ENCODE measurements around the gene HIVEP1.
A peak's percentile ranks its signal among the peaks of the same experiment; 100 is the strongest.

Gene HIVEP1

GRCh38 chr6:11996751-11997150, 15.4 kb upstream of the HIVEP1 start:
- DNase-seq = no peak

- DNase-seq = no peak
Observed at GRCh38 chr6:11999246-11999645, 12.9 kb upstream of the HIVEP1 start.

- no peak for DNase-seq
Observed at GRCh38 chr6:12000174-12000573, 11.9 kb upstream of the HIVEP1 start.

GRCh38 chr6:12001004-12001705, 11.0 kb upstream of the HIVEP1 start:
- DNase-seq = no peak

- no peak for DNase-seq
Observed at GRCh38 chr6:12001706-12002435, 10.2 kb upstream of the HIVEP1 start.

GRCh38 chr6:12007473-12007872, 4.6 kb upstream of the HIVEP1 start:
- DNase-seq = no peak

- DNase-seq = no peak
Observed at GRCh38 chr6:12007887-12008286, 4.2 kb upstream of the HIVEP1 start.

- DNase-seq = peak; percentile 45
Observed at GRCh38 chr6:12008366-12009179, 3.5 kb upstream of the HIVEP1 start.

GRCh38 chr6:12009180-12009685, 2.9 kb upstream of the HIVEP1 start:
- no peak for DNase-seq

- DNase-seq = no peak
Observed at GRCh38 chr6:12009876-12010634, 2.1 kb upstream of the HIVEP1 start.

GRCh38 chr6:12010635-12011275, 1.4 kb upstream of the HIVEP1 start:
- DNase-seq = peak; percentile 42

GRCh38 chr6:12011276-12012037, 655 bp upstream of the HIVEP1 start:
- DNase-seq = peak; percentile 65

GRCh38 chr6:12012558-12013306, 620 bp downstream of the HIVEP1 start:
- DNase-seq = peak; percentile 53

GRCh38 chr6:12013307-12013719, 1.2 kb downstream of the HIVEP1 start:
- no peak for DNase-seq

GRCh38 chr6:12014027-12014872, 2.1 kb downstream of the HIVEP1 start:
- DNase-seq = no peak

- no peak for DNase-seq
Observed at GRCh38 chr6:12014873-12015149, 2.7 kb downstream of the HIVEP1 start.

- no peak for DNase-seq
Observed at GRCh38 chr6:12017263-12017662, 5.2 kb downstream of the HIVEP1 start.

- no peak for DNase-seq
Observed at GRCh38 chr6:12017876-12018401, 5.8 kb downstream of the HIVEP1 start.

GRCh38 chr6:12020187-12020791, 8.2 kb downstream of the HIVEP1 start:
- no peak for DNase-seq

All from DMS79 treated with DMSO at 0.1 percent for 48 hours (cell line).